KMS-11 (cell line): ENCODE data around the gene MORN1.

Experiments used
- H2AFZ ChIP-seq: fragments of 200-600 bp; sonication (generic); 2 replicates; pipeline ENCODE4 v1.6.1; 2016; ENCODE audit warnings: antibody characterized with exemption, mixed run types, low read depth
- H3K27ac ChIP-seq: fragments of 200-600 bp; sonication (generic); 2 replicates; pipeline ENCODE4 v1.6.1; 2016; ENCODE audit warnings: mild to moderate bottlenecking, mixed run types
- H3K27me3 ChIP-seq: fragments of 200-600 bp; sonication (generic); 2 replicates; pipeline ENCODE4 v1.6.1; 2017; ENCODE audit warnings: mild to moderate bottlenecking, low read depth, mixed run types, moderate library complexity; ENCODE audit not compliant: insufficient read depth
- H3K36me3 ChIP-seq: fragments of 200-600 bp; sonication (generic); 2 replicates; pipeline ENCODE4 v1.6.1; 2017; ENCODE audit warnings: mild to moderate bottlenecking, mixed run types; ENCODE audit not compliant: insufficient read depth
- H3K4me1 ChIP-seq: fragments of 200-600 bp; sonication (generic); 2 replicates; pipeline ENCODE4 v1.6.1; 2016; ENCODE audit warnings: mild to moderate bottlenecking, low read depth, mixed run types; ENCODE audit not compliant: poor library complexity, severe bottlenecking
- H3K4me2 ChIP-seq: fragments of 200-600 bp; sonication (generic); 2 replicates; pipeline ENCODE4 v1.7.0; 2016; ENCODE audit warnings: mild to moderate bottlenecking, mixed run types
- H3K4me3 ChIP-seq: fragments of 200-600 bp; sonication (generic); IDR thresholded peaks from 2 replicates; pipeline ENCODE4 v1.6.1; 2017; ENCODE audit warnings: low read depth, low read length, mixed read lengths; ENCODE audit not compliant: insufficient read depth
- H3K79me2 ChIP-seq: fragments of 200-600 bp; sonication (generic); 2 replicates; pipeline ENCODE4 v1.6.1; 2016; ENCODE audit warnings: low read depth, mixed run types; ENCODE audit not compliant: insufficient read depth
- H3K9ac ChIP-seq: fragments of 200-600 bp; sonication (generic); 2 replicates; pipeline ENCODE4 v1.6.1; 2016; ENCODE audit warnings: mild to moderate bottlenecking, mixed run types
- H4K20me1 ChIP-seq: fragments of 200-600 bp; sonication (generic); 2 replicates; pipeline ENCODE4 v1.6.1; 2016; ENCODE audit warnings: mild to moderate bottlenecking, mixed run types; ENCODE audit not compliant: insufficient read depth
- CTCF ChIP-seq: fragments of 200-600 bp; sonication (generic); conservative IDR thresholded peaks from 2 replicates; pipeline ENCODE4 v1.6.1; 2017; ENCODE audit warnings: low read depth, mild to moderate bottlenecking, antibody characterized with exemption, low read length, moderate library complexity, mixed read lengths

The MORN1 gene

GRCh38 chr1:2304921-2305681 is 86.3 kb downstream of the MORN1 start:
- Histone ChIP-seq H2AFZ (no peak overlapping the region), H3K4me3 (no peak overlapping the region), H3K36me3 (no peaks in the 10 kb centered on the region), H3K9ac (no peak overlapping the region), H3K4me2 (no peak overlapping the region), H3K27ac (no peak overlapping the region), H4K20me1 (no peaks in the 10 kb centered on the region), H3K4me1 (no peaks in the 10 kb centered on the region), H3K79me2 (no peaks in the 10 kb centered on the region), H3K27me3 (0 out of 2 replicates have a peak, but pooled peaks cover 3% of the 10 kb centered on the region)
- no peak for TF ChIP-seq CTCF

GRCh38 chr1:2304282-2304681 is 87.1 kb downstream of the MORN1 start:
- H3K9ac ChIP-seq, result no peak overlapping the region
- H3K4me1 ChIP-seq, result no peaks in the 10 kb centered on the region
- H3K27me3 ChIP-seq, result 0 out of 2 replicates have a peak, but pooled peaks cover 3% of the 10 kb centered on the region
- no peaks in the 10 kb centered on the region for H3K79me2 ChIP-seq
- no peak for TF ChIP-seq CTCF
- no peak overlapping the region for H3K4me3 ChIP-seq
- H4K20me1 ChIP-seq, result no peaks in the 10 kb centered on the region
- no peak overlapping the region for H3K27ac ChIP-seq
- no peak overlapping the region for H2AFZ ChIP-seq
- no peak overlapping the region for H3K4me2 ChIP-seq
- no peaks in the 10 kb centered on the region for H3K36me3 ChIP-seq

- H3K4me2 ChIP-seq, result no peak overlapping the region
- no peak overlapping the region for H3K27ac ChIP-seq
- no peak for TF ChIP-seq CTCF
- no peak overlapping the region for H3K9ac ChIP-seq
- H4K20me1 ChIP-seq, result no peaks in the 10 kb centered on the region
- H3K4me3 ChIP-seq, result no peak overlapping the region
- H2AFZ ChIP-seq, result no peak overlapping the region
- no peaks in the 10 kb centered on the region for H3K4me1 ChIP-seq
- no peaks in the 10 kb centered on the region for H3K36me3 ChIP-seq
- H3K27me3 ChIP-seq, result no peaks in the 10 kb centered on the region
- no peaks in the 10 kb centered on the region for H3K79me2 ChIP-seq
Measured at GRCh38 chr1:2303781-2304180, 87.6 kb downstream of the MORN1 start.

- H3K4me2 ChIP-seq, result no peak overlapping the region
Measured at GRCh38 chr1:2303016-2303775, 88.2 kb downstream of the MORN1 start.

More at GRCh38 chr1:2303016-2303775, 88.2 kb downstream of the MORN1 start:
- Histone ChIP-seq H3K4me3 (no peak overlapping the region), H3K79me2 (no peaks in the 10 kb centered on the region), H3K9ac (no peak overlapping the region), H3K36me3 (no peaks in the 10 kb centered on the region), H2AFZ (no peak overlapping the region), H3K4me1 (no peaks in the 10 kb centered on the region), H3K27me3 (no peaks in the 10 kb centered on the region), H4K20me1 (no peaks in the 10 kb centered on the region), H3K27ac (no peak overlapping the region)
- no peak for TF ChIP-seq CTCF
